ENCODE results near the gene GNAO1.

The GNAO1 gene

GRCh38 chr16:56364865-56365264, 173.6 kb downstream of the GNAO1 start:
- CTCF ChIA-PET, result no interaction called here
- POLR2A ChIA-PET, result no interaction called here
- TF ChIP-seq BHLHE40 (IDR thresholded peaks at IDR 0.05; ENCODE audit: borderline replicate concordance), result no peak
- TF ChIP-seq FOXM1 (IDR thresholded peaks at IDR 0.05; ENCODE audit: borderline replicate concordance), result no peak
- TF ChIP-seq TARDBP (IDR thresholded peaks at IDR 0.05), result no peak
- TF ChIP-seq SP1 (IDR thresholded peaks at IDR 0.05), result no peak
- TF ChIP-seq NFRKB (IDR thresholded peaks at IDR 0.05), result no peak
- no peak for TF ChIP-seq L3MBTL2 (conservative IDR thresholded peaks at IDR 0.05)
- no peak for TF ChIP-seq ZNF384 (IDR thresholded peaks at IDR 0.05)
- TF ChIP-seq HDGF (IDR thresholded peaks at IDR 0.05; ENCODE audit: borderline replicate concordance), result no peak
- TF ChIP-seq ARNT (IDR thresholded peaks at IDR 0.05), result no peak
- no peak for TF ChIP-seq LEF1 (IDR thresholded peaks at IDR 0.05; ENCODE audit: borderline replicate concordance)
- TF ChIP-seq PKNOX1 (IDR thresholded peaks at IDR 0.05), result no peak
- TF ChIP-seq FOXA1 (IDR thresholded peaks at IDR 0.05), result no peak
- no peak for TF ChIP-seq FOXK2 (IDR thresholded peaks at IDR 0.05)
- TF ChIP-seq SUZ12 (IDR thresholded peaks at IDR 0.05), result no peak
- TF ChIP-seq ELF4 (IDR thresholded peaks at IDR 0.05), result no peak
- no peak for TF ChIP-seq CTBP1 (IDR thresholded peaks at IDR 0.05; ENCODE audit: borderline replicate concordance)
- DNase-seq (ENCODE audit: extremely low spot score), result no peak

- POLR2A ChIA-PET, result no interaction called here
- TF ChIP-seq SUZ12 (IDR thresholded peaks at IDR 0.05) (no peak), FOXA1 (IDR thresholded peaks at IDR 0.05) (no peak), ELF4 (IDR thresholded peaks at IDR 0.05) (no peak), PKNOX1 (IDR thresholded peaks at IDR 0.05) (no peak), SP1 (IDR thresholded peaks at IDR 0.05) (no peak), FOXK2 (IDR thresholded peaks at IDR 0.05) (no peak), BHLHE40 (IDR thresholded peaks at IDR 0.05; ENCODE audit: borderline replicate concordance) (no peak), ARNT (IDR thresholded peaks at IDR 0.05) (no peak), FOXM1 (IDR thresholded peaks at IDR 0.05; ENCODE audit: borderline replicate concordance) (no peak), NFRKB (IDR thresholded peaks at IDR 0.05) (no peak), L3MBTL2 (conservative IDR thresholded peaks at IDR 0.05) (no peak), LEF1 (IDR thresholded peaks at IDR 0.05; ENCODE audit: borderline replicate concordance) (no peak), ZNF384 (IDR thresholded peaks at IDR 0.05) (no peak)
Measured at GRCh38 chr16:56365552-56365951, 174.3 kb downstream of the GNAO1 start.

GRCh38 chr16:56366945-56367344, 175.7 kb downstream of the GNAO1 start:
- ChIA-PET CTCF (no interaction called here), POLR2A (no interaction called here)
- no peak for TF ChIP-seq L3MBTL2 (conservative IDR thresholded peaks at IDR 0.05)
- TF ChIP-seq ELF4 (IDR thresholded peaks at IDR 0.05), result no peak
- no peak for TF ChIP-seq HDGF (IDR thresholded peaks at IDR 0.05; ENCODE audit: borderline replicate concordance)
- TF ChIP-seq FOXK2 (IDR thresholded peaks at IDR 0.05), result no peak
- TF ChIP-seq BHLHE40 (IDR thresholded peaks at IDR 0.05; ENCODE audit: borderline replicate concordance), result no peak
- TF ChIP-seq ZNF384 (IDR thresholded peaks at IDR 0.05), result no peak
- no peak for TF ChIP-seq TARDBP (IDR thresholded peaks at IDR 0.05)
- no peak for TF ChIP-seq LEF1 (IDR thresholded peaks at IDR 0.05; ENCODE audit: borderline replicate concordance)
- TF ChIP-seq PKNOX1 (IDR thresholded peaks at IDR 0.05), result no peak
- no peak for TF ChIP-seq CTBP1 (IDR thresholded peaks at IDR 0.05; ENCODE audit: borderline replicate concordance)
- DNase-seq (ENCODE audit: extremely low spot score), result no peak

More at GRCh38 chr16:56365552-56365951, 174.3 kb downstream of the GNAO1 start:
- no peak for DNase-seq (ENCODE audit: extremely low spot score)
- CTCF ChIA-PET, result no interaction called here

- ChIA-PET CTCF (no interaction called here), POLR2A (no interaction called here)
- TF ChIP-seq ZNF384 (IDR thresholded peaks at IDR 0.05) (no peak), SUZ12 (IDR thresholded peaks at IDR 0.05) (no peak), NFRKB (IDR thresholded peaks at IDR 0.05) (no peak), BHLHE40 (IDR thresholded peaks at IDR 0.05; ENCODE audit: borderline replicate concordance) (no peak)
- DNase-seq (ENCODE audit: extremely low spot score), result no peak
Measured at GRCh38 chr16:56367764-56368163, 176.5 kb downstream of the GNAO1 start.

- CTCF ChIA-PET, result no interaction called here
- POLR2A ChIA-PET, result no interaction called here
- TF ChIP-seq ELF4 (IDR thresholded peaks at IDR 0.05), result no peak
- TF ChIP-seq SP1 (IDR thresholded peaks at IDR 0.05), result no peak
- DNase-seq (ENCODE audit: extremely low spot score), result no peak
Measured at GRCh38 chr16:56368545-56368944, 177.3 kb downstream of the GNAO1 start.

- ChIA-PET CTCF (no interaction called here), POLR2A (no interaction called here)
- DNase-seq (ENCODE audit: extremely low spot score), result no peak
- no peak for TF ChIP-seq ELF4 (IDR thresholded peaks at IDR 0.05)
- no peak for TF ChIP-seq BHLHE40 (IDR thresholded peaks at IDR 0.05; ENCODE audit: borderline replicate concordance)
- TF ChIP-seq LEF1 (IDR thresholded peaks at IDR 0.05; ENCODE audit: borderline replicate concordance), result no peak
- TF ChIP-seq SUZ12 (IDR thresholded peaks at IDR 0.05), result no peak
- TF ChIP-seq FOXM1 (IDR thresholded peaks at IDR 0.05; ENCODE audit: borderline replicate concordance), result no peak
- no peak for TF ChIP-seq HDGF (IDR thresholded peaks at IDR 0.05; ENCODE audit: borderline replicate concordance)
- TF ChIP-seq L3MBTL2 (conservative IDR thresholded peaks at IDR 0.05), result no peak
- no peak for TF ChIP-seq NFRKB (IDR thresholded peaks at IDR 0.05)
- TF ChIP-seq TARDBP (IDR thresholded peaks at IDR 0.05), result no peak
- TF ChIP-seq ARNT (IDR thresholded peaks at IDR 0.05), result no peak
- TF ChIP-seq PKNOX1 (IDR thresholded peaks at IDR 0.05), result no peak
- TF ChIP-seq ZNF384 (IDR thresholded peaks at IDR 0.05), result no peak
- no peak for TF ChIP-seq FOXA1 (IDR thresholded peaks at IDR 0.05)
- no peak for TF ChIP-seq CTBP1 (IDR thresholded peaks at IDR 0.05; ENCODE audit: borderline replicate concordance)
- no peak for TF ChIP-seq FOXK2 (IDR thresholded peaks at IDR 0.05)
- TF ChIP-seq SP1 (IDR thresholded peaks at IDR 0.05), result no peak
Measured at GRCh38 chr16:56369202-56369601, 177.9 kb downstream of the GNAO1 start.
